CD4-positive, alpha-beta T cell (primary cell): ENCODE results near the gene SARM1. TPM values are rescaled to one million over a fixed set of nuclear protein-coding genes. Genes with fewer than 3 reads are reported as not detected.

Experiments
- ATAC-seq: fragments of 200-7000 bp; cut with Tn5 transposase; one replicate; pipeline ENCODE4 v1.10.0; 2022; ENCODE audit warnings: mild to moderate bottlenecking; ENCODE audit not compliant: poor library complexity
- CTCF ChIA-PET: fragments of 350-600 bp; sonication (Branson Sonifier 250); formaldehyde crosslinking; loops from one replicate; lab custom pipeline; 2021; ENCODE audit warnings: antibody characterized with exemption, inconsistent platforms; lab: Charles Lee
- POLR2A ChIA-PET: fragments of 350-600 bp; sonication (Branson Sonifier 250); formaldehyde crosslinking; loops from one replicate; lab custom pipeline; 2021; ENCODE audit warnings: antibody characterized with exemption, inconsistent platforms; lab: Charles Lee
- DNase-seq, 14 experiments: peaks; one replicate each; pipeline ENCODE4 v3.0.0-alpha.2; 2013 to 2020; ENCODE audit warnings: mixed read lengths in 2 of 14
- H3K27ac ChIP-seq, 2 donors: one replicate each; pipeline versions ENCODE4 v1.5.1 to v1.7.0; 2013; ENCODE audit warnings: low read length in 2 of 2, low read depth in 1 of 2, mild to moderate bottlenecking in 1 of 2
- H3K27me3 ChIP-seq, 2 experiments: 1 replicate in 1 of 2; 2 replicates in 1 of 2; pipeline versions ENCODE4 v1.6.1 to v1.7.0; 2013; ENCODE audit warnings: low read length in 2 of 2, control low read depth in 1 of 2, mild to moderate bottlenecking in 1 of 2, moderate library complexity in 1 of 2; ENCODE audit not compliant: insufficient read depth in 2 of 2, control insufficient read depth in 1 of 2
- H3K36me3 ChIP-seq: one replicate; pipeline ENCODE4 v1.6.1; 2013; ENCODE audit warnings: low read length, control low read depth; ENCODE audit not compliant: insufficient read depth
- H3K4me1 ChIP-seq: one replicate; pipeline ENCODE4 v1.6.1; 2013; ENCODE audit warnings: low read length, control low read depth; ENCODE audit not compliant: insufficient read depth
- H3K4me3 ChIP-seq: one replicate; pipeline ENCODE4 v1.5.1; 2013; ENCODE audit warnings: mild to moderate bottlenecking, low read length, moderate library complexity
- H3K9me3 ChIP-seq, 2 experiments: 1 replicate in 1 of 2; 2 replicates in 1 of 2; pipeline versions ENCODE4 v1.6.1 to v1.7.0; 2013; ENCODE audit warnings: low read length in 2 of 2, mild to moderate bottlenecking in 2 of 2, control low read depth in 1 of 2, moderate library complexity in 1 of 2; ENCODE audit not compliant: control insufficient read depth in 1 of 2, insufficient read depth in 1 of 2
- H3K27ac Mint-ChIP-seq: one replicate; pipeline ENCODE4 v1.8.0; 2020; ENCODE audit warnings: mixed read lengths
- H3K27me3 Mint-ChIP-seq: one replicate; pipeline ENCODE4 v1.8.0; 2021; ENCODE audit warnings: mixed read lengths
- H3K36me3 Mint-ChIP-seq: one replicate; pipeline ENCODE4 v1.8.0; 2021; ENCODE audit warnings: low read depth, mixed read lengths
- H3K4me1 Mint-ChIP-seq: one replicate; pipeline ENCODE4 v1.8.0; 2021; ENCODE audit warnings: low read depth, mixed read lengths
- H3K4me3 Mint-ChIP-seq: one replicate; pipeline ENCODE4 v1.8.0; 2020; ENCODE audit warnings: mild to moderate bottlenecking, mixed read lengths
- H3K9me3 Mint-ChIP-seq: one replicate; pipeline ENCODE4 v1.8.0; 2020; ENCODE audit warnings: mixed read lengths
- intact Hi-C, 2 experiments: fragments of 100-400 bp; cut with DNase I in 1 of 2; cut with micrococcal nuclease in 1 of 2; formaldehyde crosslinking; loops; one replicate each; pipeline versions ENCODE4 v1.15.1 to v1.9.0; 2023 to 2025; cut with DNase I, micrococcal nuclease
- total RNA-seq, 174 experiments: library from RNA in 2 of 174; stranded (reverse) in 2 of 174; gene quantifications; one replicate each; pipeline ENCODE4 v1.2.3 and lab custom pipeline; 2021 to 2026
- TF ChIP-seq, protein P1 (sequence below): fragments of 200-600 bp; IDR thresholded peaks from one replicate; pipeline ENCODE4 v1.8.0; 2022; ENCODE audit warnings: antibody characterized with exemption, mild to moderate bottlenecking

The SARM1 gene
- total RNA-seq, 2 experiments from 2014 or later = 12.5 to 15.4 TPM

DNA sequence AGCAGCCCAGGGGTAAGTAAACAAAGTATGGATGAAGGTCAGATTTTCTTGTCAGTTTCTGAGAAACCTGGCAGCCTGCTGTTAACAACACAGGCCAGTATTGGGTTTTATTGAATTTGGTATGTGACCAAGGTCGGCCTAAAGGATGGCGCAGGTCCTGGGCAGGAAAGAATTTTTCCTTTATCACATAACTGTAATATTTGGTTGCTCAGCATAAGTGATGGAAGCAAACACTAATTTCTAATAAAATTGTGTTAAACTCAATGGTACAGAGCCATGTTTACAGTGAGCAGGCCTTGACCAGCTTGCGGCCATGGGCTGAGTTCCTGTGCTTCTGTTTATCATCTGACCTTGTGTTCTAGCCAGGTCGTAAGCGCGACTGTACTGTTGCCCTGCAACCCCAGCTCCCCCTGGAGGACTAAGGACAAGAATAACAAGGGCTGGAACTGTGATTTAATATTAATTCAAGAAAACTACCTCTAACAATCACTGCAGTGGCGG, 24.7 kb upstream of the SARM1 start:
- TF ChIP-seq, protein P1, sequence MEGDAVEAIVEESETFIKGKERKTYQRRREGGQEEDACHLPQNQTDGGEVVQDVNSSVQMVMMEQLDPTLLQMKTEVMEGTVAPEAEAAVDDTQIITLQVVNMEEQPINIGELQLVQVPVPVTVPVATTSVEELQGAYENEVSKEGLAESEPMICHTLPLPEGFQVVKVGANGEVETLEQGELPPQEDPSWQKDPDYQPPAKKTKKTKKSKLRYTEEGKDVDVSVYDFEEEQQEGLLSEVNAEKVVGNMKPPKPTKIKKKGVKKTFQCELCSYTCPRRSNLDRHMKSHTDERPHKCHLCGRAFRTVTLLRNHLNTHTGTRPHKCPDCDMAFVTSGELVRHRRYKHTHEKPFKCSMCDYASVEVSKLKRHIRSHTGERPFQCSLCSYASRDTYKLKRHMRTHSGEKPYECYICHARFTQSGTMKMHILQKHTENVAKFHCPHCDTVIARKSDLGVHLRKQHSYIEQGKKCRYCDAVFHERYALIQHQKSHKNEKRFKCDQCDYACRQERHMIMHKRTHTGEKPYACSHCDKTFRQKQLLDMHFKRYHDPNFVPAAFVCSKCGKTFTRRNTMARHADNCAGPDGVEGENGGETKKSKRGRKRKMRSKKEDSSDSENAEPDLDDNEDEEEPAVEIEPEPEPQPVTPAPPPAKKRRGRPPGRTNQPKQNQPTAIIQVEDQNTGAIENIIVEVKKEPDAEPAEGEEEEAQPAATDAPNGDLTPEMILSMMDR = no peak
- Mint-ChIP-seq H3K4me3 (no peak overlapping the region), H3K27me3 (no peaks in the 10 kb centered on the region), H3K9me3 (no peaks in the 10 kb centered on the region), H3K27ac (peak overlapping the region; percentile 39), H3K4me1 (no peaks in the 10 kb centered on the region), H3K36me3 (peaks cover 87% of the 10 kb centered on the region)
- Histone ChIP-seq H3K27ac (no peak overlapping the region), H3K4me3 (no peak overlapping the region), H3K9me3 (no peaks in the 10 kb centered on the region), H3K4me1 (no peaks in the 10 kb centered on the region), H3K36me3 (peaks cover 91% of the 10 kb centered on the region), H3K27me3 (no peaks in the 10 kb centered on the region)
- no peak for ATAC-seq
- ChIA-PET POLR2A (interaction anchor here (1.9 to 2.1 kb wide), 2 partner anchors 10 to 11 kb away, joined by 6 to 8 read pairs; partner anchors contain the start of genes IFT20, POLDIP2 and TNFAIP1), CTCF (no interaction called here)
- no peak for DNase-seq
- intact Hi-C loops = no loop called here

DNA sequence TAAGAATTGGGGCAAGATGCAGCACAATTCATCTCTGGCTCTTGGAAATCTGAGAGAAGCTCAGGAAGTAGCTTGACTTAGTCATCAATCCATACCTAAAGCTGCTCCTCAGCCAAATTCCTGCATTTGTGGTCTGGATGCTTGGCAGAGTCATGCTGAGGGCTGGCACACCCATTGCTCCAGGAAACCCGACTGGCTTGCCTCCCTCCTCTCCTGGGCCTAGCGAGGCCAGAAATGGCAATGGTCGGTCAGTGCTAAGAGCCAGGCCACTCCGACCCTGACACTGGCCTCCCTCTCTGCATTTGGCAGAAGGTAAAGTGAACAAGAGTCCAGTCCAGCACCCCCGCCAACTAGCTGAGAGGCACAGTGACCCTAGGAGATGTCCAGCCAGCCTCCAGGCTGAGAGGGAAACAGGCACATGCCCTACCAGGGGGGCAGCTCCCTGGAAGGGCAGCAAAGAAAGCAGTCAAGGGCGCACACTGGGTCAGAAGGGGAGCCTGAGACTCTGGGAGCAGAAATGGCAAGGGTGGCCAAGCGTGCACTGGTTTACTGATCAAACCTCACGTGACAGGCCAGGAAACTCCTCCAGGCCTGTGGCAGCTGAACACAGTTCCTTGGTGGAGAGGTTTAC, 24.1 kb upstream of the SARM1 start:
- no peak overlapping the region for H3K27ac Mint-ChIP-seq
- ATAC-seq = no peak

DNA sequence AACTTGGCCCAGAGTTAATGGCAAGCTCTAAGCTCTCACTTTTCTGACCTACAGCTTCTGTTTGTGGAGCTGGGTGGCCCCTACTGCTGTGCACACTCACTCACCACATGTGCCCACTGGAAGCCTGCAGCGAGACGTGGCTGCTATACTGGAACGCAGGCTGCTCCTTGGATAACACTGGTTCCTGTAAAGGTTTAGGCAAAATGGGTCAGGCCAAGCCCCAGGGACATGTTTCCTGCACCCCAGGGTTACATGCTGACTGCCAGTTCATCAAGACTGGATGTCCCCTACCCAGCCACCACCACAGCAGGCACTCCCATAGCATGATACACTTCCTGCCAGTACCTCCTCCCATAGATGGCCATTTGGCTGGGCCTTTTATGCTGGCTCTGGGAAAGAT, 22.5 kb upstream of the SARM1 start:
- no peaks in the 10 kb centered on the region for H3K9me3 Mint-ChIP-seq
- DNase-seq = no peak
- no peaks in the 10 kb centered on the region for H3K4me1 ChIP-seq
- H3K27me3 Mint-ChIP-seq = no peaks in the 10 kb centered on the region
- peaks cover 87% of the 10 kb centered on the region for H3K36me3 Mint-ChIP-seq
- POLR2A ChIA-PET = interaction anchor here (0.7 to 1.9 kb wide), 2 partner anchors 8 to 10 kb away, joined by 4 to 12 read pairs; partner anchors contain the start of gene POLDIP2
- H3K27ac ChIP-seq = no peak overlapping the region
- no peaks in the 10 kb centered on the region for H3K9me3 ChIP-seq
- H3K4me3 ChIP-seq = no peak overlapping the region
- intact Hi-C loops = no loop called here
- no peaks in the 10 kb centered on the region for H3K4me1 Mint-ChIP-seq
- TF ChIP-seq, protein P1 = no peak
- no peak overlapping the region for H3K27ac Mint-ChIP-seq
- H3K4me3 Mint-ChIP-seq = no peak overlapping the region
- CTCF ChIA-PET = no interaction called here
- H3K36me3 ChIP-seq = peaks cover 93% of the 10 kb centered on the region
- H3K27me3 ChIP-seq = no peaks in the 10 kb centered on the region
- no peak for ATAC-seq

More for the DNA sequence above, 24.1 kb upstream of the SARM1 start:
- Histone ChIP-seq H3K4me1 (no peaks in the 10 kb centered on the region), H3K4me3 (no peak overlapping the region), H3K9me3 (no peaks in the 10 kb centered on the region), H3K36me3 (peaks cover 90% of the 10 kb centered on the region), H3K27me3 (no peaks in the 10 kb centered on the region), H3K27ac (no peak overlapping the region)
- peaks cover 85% of the 10 kb centered on the region for H3K36me3 Mint-ChIP-seq
- H3K9me3 Mint-ChIP-seq = no peaks in the 10 kb centered on the region
- TF ChIP-seq, protein P1 = no peak
- ChIA-PET POLR2A (interaction anchor here (1.9 to 2.1 kb wide), 3 partner anchors 10 to 12 kb away, joined by 6 to 12 read pairs (median 8); partner anchors contain the start of genes IFT20, POLDIP2 and TNFAIP1), CTCF (no interaction called here)
- no peaks in the 10 kb centered on the region for H3K4me1 Mint-ChIP-seq
- H3K4me3 Mint-ChIP-seq = no peak overlapping the region
- no peaks in the 10 kb centered on the region for H3K27me3 Mint-ChIP-seq
- no peak for DNase-seq
- intact Hi-C loops = no loop called here
